NCI-H2171 (cell line): Measurements from ENCODE around the gene OPN5.
"Not testable (repeated sequence)": the region's sequence is repeated elsewhere in the genome, so short reads cannot be mapped to it uniquely, and the experiment has no call there.

Source experiments
- DNase-seq: peaks from one replicate; lab custom pipeline; 2025; lab: John Stamatoyannopoulos, UW

OPN5 gene, protein sequence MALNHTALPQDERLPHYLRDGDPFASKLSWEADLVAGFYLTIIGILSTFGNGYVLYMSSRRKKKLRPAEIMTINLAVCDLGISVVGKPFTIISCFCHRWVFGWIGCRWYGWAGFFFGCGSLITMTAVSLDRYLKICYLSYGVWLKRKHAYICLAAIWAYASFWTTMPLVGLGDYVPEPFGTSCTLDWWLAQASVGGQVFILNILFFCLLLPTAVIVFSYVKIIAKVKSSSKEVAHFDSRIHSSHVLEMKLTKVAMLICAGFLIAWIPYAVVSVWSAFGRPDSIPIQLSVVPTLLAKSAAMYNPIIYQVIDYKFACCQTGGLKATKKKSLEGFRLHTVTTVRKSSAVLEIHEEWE

DNA sequence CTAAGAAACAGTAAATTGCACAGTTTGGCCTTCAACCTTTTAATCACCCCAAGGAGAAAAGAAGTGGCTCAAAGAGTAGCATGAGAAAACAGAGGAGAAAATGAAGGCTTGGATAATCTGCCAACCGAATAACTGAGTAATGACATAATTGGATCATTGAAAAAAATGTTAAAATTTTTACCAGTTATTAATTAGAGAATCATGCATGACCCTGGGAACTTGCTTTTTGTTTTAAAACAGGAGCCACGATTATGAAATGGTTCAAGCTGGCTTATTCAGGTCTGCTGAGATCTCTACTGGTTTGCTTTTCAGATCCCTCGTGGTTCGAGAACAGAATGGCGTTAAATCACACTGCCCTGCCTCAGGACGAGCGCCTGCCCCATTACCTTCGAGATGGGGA is at the start of gene OPN5:
Gene OPN5, plus strand, starts transcription at position 301 of the 400 bp plus-strand sequence. Its CDS starts 35 bp downstream, at position 336.
- no peak for DNase-seq

- DNase-seq = no peak
Observed at GRCh38 chr6:47733879-47734558, 47.8 kb upstream of the OPN5 start.

DNA sequence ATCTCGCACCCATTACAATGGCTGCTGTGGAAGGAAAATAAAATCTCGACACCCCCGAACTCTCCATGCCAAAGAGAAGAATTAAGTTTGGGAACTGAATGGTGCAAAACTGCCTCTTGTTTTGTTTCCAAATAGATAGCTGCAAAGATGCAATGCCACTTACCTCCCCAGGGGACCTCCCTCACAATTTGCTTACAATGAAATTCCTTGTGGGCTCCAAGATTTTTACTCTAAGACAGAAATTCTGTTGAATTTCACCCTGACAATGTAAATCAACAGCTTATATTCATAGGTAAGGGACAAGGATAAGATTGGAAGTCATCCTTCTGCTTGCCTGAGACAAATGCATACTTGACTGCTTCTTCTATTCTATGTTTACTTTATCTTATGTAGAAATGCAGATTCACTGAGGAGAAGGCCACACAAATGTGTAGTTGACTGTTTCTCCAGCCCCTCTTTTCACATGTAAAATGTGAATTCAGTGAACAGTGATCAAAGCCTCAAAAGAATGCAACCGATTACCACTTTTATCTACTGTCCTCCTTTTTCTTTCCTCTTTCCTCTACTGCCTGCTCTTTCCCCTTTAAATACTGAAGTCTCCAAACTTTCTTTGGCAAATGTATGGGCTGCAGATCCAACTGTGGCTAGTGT is 46.9 kb upstream of the OPN5 start:
- no peak for DNase-seq

DNA sequence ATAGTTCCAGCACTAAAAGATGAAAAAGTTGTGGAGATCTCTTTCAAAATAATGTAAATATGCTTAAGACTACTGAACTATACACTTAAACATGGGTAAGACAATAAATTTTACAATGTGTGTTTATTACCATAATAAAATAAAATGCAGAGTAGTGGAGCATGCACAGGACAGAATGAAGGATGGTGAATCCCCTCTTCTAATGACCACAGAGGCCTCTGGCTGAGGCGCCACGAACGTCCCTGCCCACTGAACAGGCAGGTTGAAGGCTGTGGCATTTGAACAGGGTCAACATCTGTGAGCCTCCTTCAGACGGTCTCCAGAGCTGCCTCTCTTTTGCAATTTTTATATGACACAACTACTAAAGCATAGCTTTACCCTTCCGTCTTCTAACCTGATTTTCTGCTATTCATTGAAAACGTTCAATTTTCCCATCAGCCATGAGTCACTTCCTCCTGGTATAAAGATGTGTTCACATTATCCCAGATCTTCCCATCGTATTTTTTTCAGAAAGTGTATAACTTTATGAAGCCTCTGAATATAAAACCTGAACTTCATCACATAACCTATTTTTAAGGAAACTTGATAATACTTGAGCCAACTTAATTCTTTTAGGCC is 45.6 kb upstream of the OPN5 start:
- no peak for DNase-seq

DNA sequence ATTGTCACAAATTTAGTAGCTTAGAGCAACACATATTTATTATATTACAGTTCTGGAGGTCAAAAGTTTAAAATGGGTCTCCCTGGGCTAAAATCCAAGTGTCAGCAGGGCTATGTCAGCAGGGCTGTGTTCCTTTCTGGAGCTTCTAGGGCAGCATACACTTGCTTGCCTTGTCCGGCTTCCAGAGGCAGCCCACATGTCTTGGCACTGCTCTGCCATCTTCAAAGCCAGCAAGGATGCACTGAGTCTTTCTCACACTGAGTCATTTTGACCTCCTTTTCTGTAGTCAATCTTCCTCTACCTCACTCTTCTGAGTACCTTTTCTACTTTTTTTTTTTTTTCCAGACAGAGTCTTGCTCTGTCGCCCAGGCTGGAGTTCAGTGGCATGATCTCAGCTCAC is 44.4 kb upstream of the OPN5 start:
- no peak for DNase-seq

DNA sequence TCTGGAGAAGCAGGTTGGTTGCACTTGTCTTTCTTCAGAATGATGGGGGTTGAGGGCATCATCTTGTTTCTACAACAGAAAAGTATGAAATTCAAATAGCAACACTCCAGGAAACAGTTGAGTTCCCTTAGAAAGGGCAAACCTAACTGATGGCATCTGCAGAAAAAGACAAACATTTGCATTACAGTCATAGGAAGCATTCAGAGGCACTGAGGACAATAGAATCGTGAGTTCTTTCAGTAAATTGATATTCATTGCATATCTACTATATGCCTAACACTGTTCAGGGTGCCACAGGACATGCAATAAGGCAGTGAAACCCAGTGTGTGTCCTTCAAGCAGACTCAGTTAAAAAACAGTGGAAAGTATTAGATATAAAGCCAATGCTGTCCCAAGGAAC is 41.1 kb upstream of the OPN5 start:
- DNase-seq = no peak

DNA sequence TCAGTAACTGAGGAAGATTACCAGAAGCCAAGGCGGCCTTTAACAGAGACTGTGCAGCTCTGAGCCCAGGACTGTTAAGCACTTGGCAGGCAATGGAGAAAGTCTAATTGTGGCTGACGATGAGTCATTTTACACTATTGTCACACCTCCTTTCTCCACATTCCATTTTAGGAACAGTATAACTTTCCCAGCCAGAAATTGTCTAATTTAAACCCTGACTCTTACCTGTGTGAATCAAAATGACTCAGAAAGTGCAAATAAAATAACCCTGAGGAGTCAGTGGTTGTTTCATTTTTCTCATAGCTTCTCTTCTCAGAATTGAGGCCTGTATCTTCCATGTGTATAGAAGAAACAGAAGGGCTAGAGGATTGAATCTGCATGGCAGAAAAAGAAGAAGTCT is 40.0 kb upstream of the OPN5 start:
- no peak for DNase-seq

DNA sequence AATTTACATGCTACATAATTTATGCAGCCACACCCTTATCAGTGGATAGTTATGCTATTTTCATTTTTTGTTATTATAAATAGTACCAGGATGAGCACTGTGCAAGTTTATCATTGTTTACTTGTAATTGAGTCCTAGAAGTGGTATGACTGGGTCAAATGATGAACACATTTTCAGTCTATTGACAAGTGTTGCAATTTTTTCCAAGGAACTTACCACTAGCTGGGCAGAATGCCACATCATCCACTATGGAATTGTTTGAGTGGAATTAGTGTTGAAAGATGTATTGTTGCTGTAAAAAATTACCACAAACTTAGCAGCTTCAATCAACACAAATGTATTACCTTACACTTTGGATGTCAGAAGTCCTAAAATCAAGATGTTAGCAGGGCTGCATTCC is 38.1 kb upstream of the OPN5 start:
- DNase-seq = no peak

DNA sequence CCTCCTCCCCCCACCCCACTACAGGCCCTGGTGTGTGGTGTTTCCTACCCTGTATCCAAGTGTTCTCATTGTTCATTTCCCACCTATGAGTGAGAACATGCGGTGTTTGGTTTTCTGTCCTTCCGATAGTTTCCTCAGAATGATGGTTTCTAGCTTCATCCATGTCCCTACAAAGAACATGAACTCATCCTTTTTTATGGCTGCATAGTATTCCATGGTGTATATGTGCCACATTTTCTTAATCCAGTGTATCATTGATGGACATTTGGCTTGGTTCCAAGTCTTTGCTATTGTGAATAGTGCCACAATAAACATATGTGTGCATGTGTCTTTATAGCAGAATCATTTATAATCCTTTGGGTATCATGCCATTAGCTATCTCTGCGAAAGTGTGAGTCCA is 36.6 kb upstream of the OPN5 start:
- not testable (repeated sequence) for DNase-seq

DNA sequence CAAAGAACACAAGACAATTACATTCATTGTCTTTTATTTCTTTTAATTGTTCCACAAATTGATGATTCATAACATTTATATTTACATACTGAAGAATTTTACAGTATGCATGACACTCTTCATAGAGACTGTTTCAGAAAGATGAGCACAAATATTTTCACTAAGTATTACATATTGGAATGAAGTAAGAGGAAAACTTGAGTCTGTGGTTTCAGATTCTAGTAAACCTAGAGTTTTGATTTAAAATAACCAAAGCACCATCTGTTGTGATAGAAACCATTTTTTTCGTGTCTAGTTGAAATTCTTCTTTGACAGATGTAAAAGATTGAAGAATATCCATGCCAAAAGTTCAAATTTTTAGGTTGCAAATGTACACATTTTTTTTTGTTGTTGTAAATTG is 32.1 kb upstream of the OPN5 start:
- no peak for DNase-seq

DNA sequence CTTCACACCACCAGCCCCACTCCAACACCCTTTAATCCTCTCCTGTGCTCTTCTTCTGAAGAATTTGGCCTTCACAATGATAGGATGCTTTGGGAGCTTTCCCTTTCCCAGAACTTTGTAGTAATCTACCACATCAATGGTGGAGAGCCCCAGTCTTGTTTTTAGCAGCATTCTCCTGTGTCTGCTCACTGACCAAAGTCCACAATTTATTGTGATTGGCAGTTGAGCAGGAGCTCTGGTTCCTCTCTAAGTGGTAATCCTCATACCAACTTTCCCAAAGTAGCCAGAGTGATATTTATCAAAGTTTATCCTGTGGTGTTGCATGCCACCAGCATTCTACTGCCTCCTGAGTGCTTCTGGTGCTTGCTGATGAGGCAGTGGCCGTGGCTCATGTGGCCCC is 29.0 kb upstream of the OPN5 start:
- DNase-seq = no peak

DNA sequence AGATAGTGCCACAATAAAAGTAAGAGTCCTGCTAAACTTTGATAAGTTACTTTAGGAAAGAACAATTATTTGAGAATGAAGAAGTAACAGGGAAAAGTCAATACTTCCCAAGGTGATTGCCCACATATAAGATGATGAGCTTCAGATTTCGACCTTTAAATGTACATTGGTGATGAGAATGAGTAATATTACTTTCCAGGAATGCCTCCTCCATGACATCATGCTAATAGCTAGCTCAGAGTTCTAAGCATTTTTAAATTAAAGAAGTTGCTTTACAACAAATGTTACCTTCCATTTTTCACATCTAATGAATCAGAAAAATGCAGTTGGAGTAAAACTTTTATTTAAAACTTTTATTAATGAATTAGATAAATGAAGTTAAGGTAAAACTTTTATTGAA is 22.5 kb upstream of the OPN5 start:
- no peak for DNase-seq

DNA sequence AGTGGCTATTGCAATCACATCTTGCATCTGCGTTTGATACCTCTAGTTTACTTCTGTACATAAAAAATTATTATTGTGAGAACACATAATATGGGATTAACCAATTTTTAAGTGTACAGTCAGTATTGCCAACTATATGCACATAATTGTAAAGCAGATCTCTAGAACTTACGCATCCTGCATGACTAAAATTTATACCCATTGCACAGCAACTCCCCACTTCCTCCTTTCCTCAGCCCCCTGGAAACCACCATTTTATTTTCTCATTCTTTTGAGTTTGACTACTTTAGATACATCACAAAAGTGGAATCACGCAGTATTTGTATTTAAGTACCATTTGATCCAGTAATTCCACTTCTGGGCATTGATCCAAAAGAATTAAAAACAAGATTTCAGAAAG is 19.3 kb upstream of the OPN5 start:
- no peak for DNase-seq

DNA sequence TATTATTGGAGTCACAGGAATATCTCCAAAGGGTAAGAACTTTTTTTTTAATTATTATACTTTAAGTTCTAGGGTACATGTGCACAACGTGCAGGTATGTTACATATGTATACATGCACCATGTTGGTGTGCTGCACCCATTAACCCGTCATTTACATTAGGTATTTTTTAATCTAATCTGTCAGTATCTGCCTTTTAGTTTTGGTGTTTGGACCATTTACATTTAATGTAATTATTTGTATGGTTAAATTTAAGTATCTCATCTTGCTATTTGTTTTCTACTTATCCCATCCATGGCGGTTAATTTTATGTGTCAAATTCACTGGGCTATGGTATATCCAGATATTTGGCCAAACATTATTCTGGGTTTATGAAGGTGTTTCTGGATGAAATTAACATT is 15.4 kb upstream of the OPN5 start:
- no peak for DNase-seq

GRCh38 chr6:47767102-47767501 is 14.7 kb upstream of the OPN5 start:
- no peak for DNase-seq

- DNase-seq = no peak
Observed at GRCh38 chr6:47769982-47770381, 11.8 kb upstream of the OPN5 start.

GRCh38 chr6:47772359-47772758 is 9.5 kb upstream of the OPN5 start:
- no peak for DNase-seq

- no peak for DNase-seq
Observed at GRCh38 chr6:47773005-47773404, 8.8 kb upstream of the OPN5 start.

DNA sequence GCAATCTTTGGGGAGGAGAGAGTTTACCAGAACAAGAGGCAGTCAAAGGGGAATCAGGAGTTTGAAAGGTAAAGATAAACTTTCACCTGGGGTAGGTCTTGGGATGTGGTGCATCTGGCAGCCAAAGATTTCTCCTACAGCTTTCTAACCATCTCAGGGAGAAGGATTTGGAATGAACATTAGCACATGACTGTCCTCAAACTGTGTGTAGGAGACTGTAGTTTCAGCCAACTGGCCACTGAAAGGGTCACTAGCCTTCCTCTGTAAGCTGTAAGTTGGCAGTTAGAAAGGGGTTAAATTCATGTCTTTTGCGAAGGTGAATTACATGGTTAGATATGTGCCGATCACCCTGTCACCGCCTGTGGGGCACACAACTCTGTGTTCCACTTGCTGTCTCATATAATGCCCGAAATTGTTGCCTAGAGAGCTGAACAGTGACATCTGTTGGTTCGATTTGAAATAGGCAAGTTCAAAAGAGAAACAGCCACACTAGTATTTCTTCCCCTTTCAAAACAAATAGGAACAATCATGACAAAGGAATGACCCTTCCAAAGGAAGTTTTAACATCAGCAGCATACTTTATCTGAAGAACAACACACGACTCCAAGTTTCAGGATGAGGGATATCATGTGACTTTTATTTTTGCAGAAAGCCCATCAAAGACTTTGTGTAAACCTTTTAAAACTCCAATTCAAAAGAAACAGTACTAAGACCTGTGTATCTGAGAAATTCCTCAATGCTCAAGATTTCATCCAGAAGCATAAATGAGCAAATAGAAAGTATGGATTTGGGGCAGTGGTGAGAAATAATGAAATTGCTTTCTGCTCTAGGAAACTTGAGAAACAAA is 1.1 kb upstream of the OPN5 start:
- DNase-seq = peak; percentile 27

GRCh38 chr6:47785182-47785581 is 3.4 kb downstream of the OPN5 start:
- DNase-seq = no peak

GRCh38 chr6:47787620-47788497 is 6.0 kb downstream of the OPN5 start:
- peak; percentile 71 for DNase-seq
